H1 (cell line): Measurements from ENCODE around the gene YWHAE. TPM values are rescaled to one million over a fixed set of nuclear protein-coding genes. Genes with fewer than 3 reads are reported as not detected.

ENCODE experiments used
- CTCF ChIA-PET: fragments of 300-600 bp; sonication (Branson Sonifier 250); formaldehyde crosslinking; loops from one replicate; lab custom pipeline; 2021; ENCODE audit not compliant: partially characterized antibody; lab: Charles Lee
- POLR2A ChIA-PET: fragments of 300-600 bp; sonication (Branson Sonifier 250); formaldehyde crosslinking; loops from one replicate; lab custom pipeline; 2021; ENCODE audit warnings: inconsistent platforms; ENCODE audit not compliant: partially characterized antibody; lab: Charles Lee
- DNase-seq, 2 experiments: peaks; one replicate each; pipeline versions ENCODE4 v3.0.0 to v3.0.0-alpha.2; 2010 to 2022; ENCODE audit warnings: low spot score in 2 of 2, low read depth in 1 of 2, mixed read lengths in 1 of 2
- FAIRE-seq: peaks from 2 replicates; lab custom pipeline; 2011; peaks lifted over from hg19 to GRCh38; lab: Jason Lieb, UNC
- H2AFZ ChIP-seq: 2 replicates; pipeline ENCODE4 v1.8.1; 2012; ENCODE audit warnings: low read length, inconsistent platforms
- H2AK5ac ChIP-seq: 2 replicates; pipeline ENCODE4 v1.6.1; 2013; ENCODE audit warnings: low read depth, low read length
- H2BK120ac ChIP-seq: replicated peaks from 2 replicates; pipeline ENCODE3; 2013; ENCODE audit warnings: low read depth, low read length, inconsistent platforms
- H2BK12ac ChIP-seq: 2 replicates; pipeline ENCODE4 v1.6.1; 2013; ENCODE audit warnings: low read depth, low read length
- H2BK15ac ChIP-seq: 2 replicates; pipeline ENCODE4 v1.6.1; 2013; ENCODE audit warnings: low read length
- H2BK20ac ChIP-seq: 2 replicates; pipeline ENCODE4 v1.6.1; 2013; ENCODE audit warnings: low read length
- H2BK5ac ChIP-seq: 2 replicates; pipeline ENCODE4 v1.6.1; 2013; ENCODE audit warnings: low read depth, low read length
- H3K14ac ChIP-seq: 2 replicates; pipeline ENCODE4 v1.6.1; 2013; ENCODE audit warnings: inconsistent platforms; ENCODE audit not compliant: insufficient read length
- H3K18ac ChIP-seq: 2 replicates; pipeline ENCODE4 v1.6.1; 2013; ENCODE audit warnings: low read length; ENCODE audit errors: extremely low read depth
- H3K23ac ChIP-seq: 2 replicates; pipeline ENCODE4 v1.6.1; 2013; ENCODE audit warnings: inconsistent platforms; ENCODE audit not compliant: insufficient read length
- H3K23me2 ChIP-seq: 2 replicates; pipeline ENCODE4 v1.6.1; 2013; ENCODE audit warnings: low read depth, low read length
- H3K27ac ChIP-seq: 2 replicates; pipeline ENCODE4 v1.6.1; 2011; ENCODE audit warnings: low read depth, low read length, inconsistent platforms
- H3K27me3 ChIP-seq, 4 experiments: replicated peaks in 1 of 4; 1 replicate in 1 of 4; 2 replicates in 3 of 4; pipeline versions ENCODE4 v1.6.1 to v1.8.1; 2011 to 2013; ENCODE audit warnings: low read length in 3 of 4, mild to moderate bottlenecking in 3 of 4, inconsistent platforms in 2 of 4, mixed read lengths in 2 of 4, moderate library complexity in 1 of 4; ENCODE audit not compliant: control insufficient read depth in 3 of 4, insufficient read depth in 3 of 4; ENCODE audit errors: extremely low read depth in 1 of 4
- H3K36me3 ChIP-seq, 4 experiments: 2 replicates each; pipeline versions ENCODE4 v1.6.1 to v1.8.1; 2011 to 2013; ENCODE audit warnings: mild to moderate bottlenecking in 4 of 4, low read length in 3 of 4, moderate library complexity in 2 of 4, control low read depth in 1 of 4, inconsistent platforms in 1 of 4; ENCODE audit not compliant: insufficient read depth in 4 of 4, control insufficient read depth in 2 of 4
- H3K4ac ChIP-seq: replicated peaks from 2 replicates; pipeline ENCODE3; 2013; ENCODE audit warnings: low read length, low read depth, mixed read lengths, inconsistent platforms; ENCODE audit not compliant: insufficient read length
- H3K4me1 ChIP-seq, 4 experiments: replicated peaks in 1 of 4; 1 replicate in 1 of 4; 2 replicates in 3 of 4; pipeline versions ENCODE4 v1.6.1 to v1.8.1; 2011 to 2013; ENCODE audit warnings: low read length in 3 of 4, inconsistent platforms in 2 of 4, mixed read lengths in 1 of 4; ENCODE audit not compliant: insufficient read depth in 4 of 4, control insufficient read depth in 3 of 4
- H3K4me2 ChIP-seq, 2 experiments: 2 replicates each; pipeline versions ENCODE4 v1.6.1 to v1.8.1; 2011 to 2013; ENCODE audit warnings: low read depth in 2 of 2, low read length in 2 of 2, control low read depth in 1 of 2, inconsistent platforms in 1 of 2, mild to moderate bottlenecking in 1 of 2; ENCODE audit not compliant: insufficient read depth in 1 of 2
- H3K4me3 ChIP-seq, 4 experiments: fragments of 200-600, 300-600 bp in 1 of 4; sonication (generic), shearing (Covaris generic), sonication (Bioruptor Twin) in 1 of 4; 2 replicates each; pipeline versions ENCODE4 v1.5.1 to v1.8.1; 2011 to 2016; ENCODE audit warnings: low read length in 4 of 4, low read depth in 3 of 4, control low read depth in 2 of 4, inconsistent platforms in 2 of 4, mild to moderate bottlenecking in 2 of 4, mixed read lengths in 1 of 4, moderate library complexity in 1 of 4; ENCODE audit not compliant: insufficient read depth in 2 of 4; ENCODE audit errors: extremely low read depth in 1 of 4
- H3K56ac ChIP-seq: replicated peaks from 2 replicates; pipeline ENCODE3; 2013; ENCODE audit warnings: low read depth, mild to moderate bottlenecking, mixed read lengths, low read length, inconsistent platforms; ENCODE audit not compliant: insufficient read length
- H3K79me1 ChIP-seq: 2 replicates; pipeline ENCODE4 v1.6.1; 2013; ENCODE audit warnings: low read depth, low read length, control low read depth
- H3K79me2 ChIP-seq, 2 experiments: 2 replicates each; pipeline versions ENCODE4 v1.6.1 to v1.8.1; 2012 to 2013; ENCODE audit warnings: low read length in 2 of 2, mild to moderate bottlenecking in 2 of 2, inconsistent platforms in 1 of 2; ENCODE audit not compliant: insufficient read depth in 2 of 2, control insufficient read depth in 1 of 2
- H3K9ac ChIP-seq, 4 experiments: replicated peaks in 1 of 4; 1 replicate in 1 of 4; 2 replicates in 3 of 4; pipeline versions ENCODE4 v1.6.1 to v1.8.1; 2011 to 2013; ENCODE audit warnings: low read depth in 3 of 4, low read length in 3 of 4, control low read depth in 2 of 4, mild to moderate bottlenecking in 2 of 4, moderate library complexity in 2 of 4, inconsistent platforms in 1 of 4; ENCODE audit errors: extremely low read depth in 1 of 4
- H3K9me3 ChIP-seq, 2 experiments: 2 replicates each; pipeline versions ENCODE4 v1.6.1 to v1.8.1; 2012 to 2013; ENCODE audit warnings: mild to moderate bottlenecking in 2 of 2, moderate library complexity in 2 of 2, control low read depth in 1 of 2, inconsistent platforms in 1 of 2, low read depth in 1 of 2, low read length in 1 of 2, mixed read lengths in 1 of 2; ENCODE audit not compliant: insufficient read depth in 2 of 2
- H4K20me1 ChIP-seq, 2 experiments: replicated peaks in 1 of 2; 2 replicates each; pipeline versions ENCODE3 to v1.8.1; 2011 to 2013; ENCODE audit warnings: inconsistent platforms in 2 of 2, low read length in 2 of 2, mild to moderate bottlenecking in 1 of 2; ENCODE audit not compliant: insufficient read depth in 2 of 2, control insufficient read depth in 1 of 2
- H4K5ac ChIP-seq: 2 replicates; pipeline ENCODE4 v1.6.1; 2013; ENCODE audit warnings: low read length, low read depth, mixed read lengths, inconsistent platforms; ENCODE audit not compliant: insufficient read length
- H4K8ac ChIP-seq: 2 replicates; pipeline ENCODE4 v1.8.0; 2013; ENCODE audit warnings: mild to moderate bottlenecking, moderate library complexity, low read length, inconsistent platforms; ENCODE audit not compliant: insufficient read depth; ENCODE audit errors: extremely low read depth
- H4K91ac ChIP-seq: replicated peaks from 2 replicates; pipeline ENCODE3; 2013; ENCODE audit warnings: low read length, mixed read lengths, inconsistent platforms; ENCODE audit not compliant: insufficient read length
- CREB1 ChIP-seq: IDR thresholded peaks from 2 replicates; pipeline ENCODE4 v1.6.1; 2012; ENCODE audit warnings: inconsistent platforms
- POU5F1 ChIP-seq: IDR thresholded peaks from 2 replicates; pipeline ENCODE4 v1.6.1; 2011; ENCODE audit warnings: low read depth, mild to moderate bottlenecking, low read length, moderate library complexity
- RBBP5 ChIP-seq: IDR thresholded peaks from 2 replicates; pipeline ENCODE4 v1.7.1; 2012; ENCODE audit warnings: low read depth, mild to moderate bottlenecking, inconsistent platforms, low read length, moderate library complexity, borderline replicate concordance
- TAF1 ChIP-seq: IDR thresholded peaks from 2 replicates; pipeline ENCODE4 v1.6.1; 2011; ENCODE audit warnings: mild to moderate bottlenecking, low read depth, low read length
- WGBS, 2 experiments: shearing (Covaris generic) in 1 of 2; methylation state at CpG; one replicate each; pipeline versions ENCODE4 v1.1.6 to v1.1.7; 2013 to 2015; ENCODE audit warnings: low lambda C conversion rate in 2 of 2, mixed read lengths in 2 of 2, inconsistent platforms in 1 of 2, low coverage in 1 of 2, missing lambda C conversion rate in 1 of 2; ENCODE audit not compliant: insufficient replicate concordance in 2 of 2, insufficient coverage in 1 of 2, insufficient read length in 1 of 2; ENCODE audit errors: extremely low coverage in 1 of 2, missing lambda C conversion rate in 1 of 2; 5-methylcytosine and 5-hydroxymethylcytosine counted together
- polyA plus RNA-seq, 7 experiments: library from polyadenylated mRNA; depleted of rRNA in 3 of 7; stranded (reverse) in 5 of 7; unstranded in 2 of 7; fragments of >200 nt in 5 of 7; fragments of 200-250 nt in 2 of 7; gene quantifications; 1 replicate in 5 of 7; 2 replicates in 1 of 7; 4 replicates in 1 of 7; pipeline versions ENCODE4 v1.2.1 to v1.2.3, GENCODE V29; 2011 to 2013; ENCODE audit warnings: missing spikeins in 2 of 7, mixed read lengths in 2 of 7
- total RNA-seq: library from RNA; stranded (reverse); fragmentation: NEBNext Ultra II Directional; extraction: Animal tissue kit (Norgen Biotek cat#: 25700); gene quantifications from 2 replicates; pipeline ENCODE4 v1.2.1, GENCODE V29; 2021
- TF ChIP-seq, protein P1 (sequence below), 3 experiments: IDR thresholded peaks; 1 replicate in 2 of 3; 2 replicates in 1 of 3; pipeline versions ENCODE4 v1.5.1 to v1.6.1; 2011; ENCODE audit warnings: low read length in 3 of 3, mild to moderate bottlenecking in 3 of 3, inconsistent platforms in 2 of 3, low read depth in 1 of 3, moderate library complexity in 1 of 3; ENCODE audit not compliant: insufficient read depth in 1 of 3; ENCODE audit errors: control extremely low read depth in 1 of 3

The YWHAE gene
- total and polyA plus RNA-seq, 2 of the 8 experiments (the other 6 are each of a cell fraction or from before 2014, with no cell fraction given): 559 to 1,186 TPM

DNA sequence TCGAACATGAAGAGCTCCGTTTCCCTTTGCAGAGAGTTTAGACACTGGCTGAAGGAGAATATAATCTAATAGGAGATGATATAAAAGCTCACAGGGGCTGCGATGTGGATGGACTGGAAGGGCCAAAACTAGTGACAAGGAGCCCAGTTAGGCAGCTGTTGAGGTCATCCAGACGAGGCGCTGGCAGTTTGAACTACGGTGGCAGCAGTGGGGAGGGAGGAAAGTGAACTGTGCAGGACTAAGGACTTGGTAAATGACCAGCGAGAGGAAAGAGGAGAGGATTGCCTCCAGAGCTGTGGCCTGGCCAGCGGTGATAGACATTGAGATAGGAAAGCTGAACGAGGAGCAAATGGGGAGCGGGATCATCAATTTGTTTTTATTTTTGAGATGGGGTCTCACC lies 14.6 kb upstream of the YWHAE start:
- no peak overlapping the region for H3K4me2 ChIP-seq
- no peak overlapping the region for H2BK15ac ChIP-seq
- H3K9ac ChIP-seq: no peak overlapping the region
- H3K23me2 ChIP-seq: no peaks in the 10 kb centered on the region; the same call in 1 of the 2 replicates
- no peak overlapping the region for H2BK20ac ChIP-seq
- CTCF ChIA-PET: interaction anchor here (0.9 to 2.3 kb wide), 5 partner anchors 10 to 155 kb away, joined by 3 to 6 read pairs (median 5); partner anchors contain the start of gene INPP5K
- no peak for TF ChIP-seq RBBP5
- no peak for TF ChIP-seq CREB1
- TF ChIP-seq POU5F1: no peak
- no peak for TF ChIP-seq TAF1
- TF ChIP-seq, protein P1, sequence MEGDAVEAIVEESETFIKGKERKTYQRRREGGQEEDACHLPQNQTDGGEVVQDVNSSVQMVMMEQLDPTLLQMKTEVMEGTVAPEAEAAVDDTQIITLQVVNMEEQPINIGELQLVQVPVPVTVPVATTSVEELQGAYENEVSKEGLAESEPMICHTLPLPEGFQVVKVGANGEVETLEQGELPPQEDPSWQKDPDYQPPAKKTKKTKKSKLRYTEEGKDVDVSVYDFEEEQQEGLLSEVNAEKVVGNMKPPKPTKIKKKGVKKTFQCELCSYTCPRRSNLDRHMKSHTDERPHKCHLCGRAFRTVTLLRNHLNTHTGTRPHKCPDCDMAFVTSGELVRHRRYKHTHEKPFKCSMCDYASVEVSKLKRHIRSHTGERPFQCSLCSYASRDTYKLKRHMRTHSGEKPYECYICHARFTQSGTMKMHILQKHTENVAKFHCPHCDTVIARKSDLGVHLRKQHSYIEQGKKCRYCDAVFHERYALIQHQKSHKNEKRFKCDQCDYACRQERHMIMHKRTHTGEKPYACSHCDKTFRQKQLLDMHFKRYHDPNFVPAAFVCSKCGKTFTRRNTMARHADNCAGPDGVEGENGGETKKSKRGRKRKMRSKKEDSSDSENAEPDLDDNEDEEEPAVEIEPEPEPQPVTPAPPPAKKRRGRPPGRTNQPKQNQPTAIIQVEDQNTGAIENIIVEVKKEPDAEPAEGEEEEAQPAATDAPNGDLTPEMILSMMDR (IDR thresholded peaks at IDR 0.05; ENCODE audit: control extremely low read depth in 1 of 3, insufficient read depth in 1 of 3, low read depth in 1 of 3, low read length in 3 of 3): no peak
- TF ChIP-seq, all 59 proteins: peak for 0
- POLR2A ChIA-PET: interaction anchor here (0.6 to 2.8 kb wide), 12 partner anchors 8 to 49 kb away, joined by 3 to 16 read pairs (median 4); partner anchors contain the start of gene YWHAE
- 91% methylated on average over 10 of the region's 10 CpGs; no CpG with 5 or more reads in 1 of the 2 experiments for WGBS, 2 experiments
- Histone ChIP-seq H4K20me1 (peaks cover 0 to 1% of the 10 kb centered on the region in 2 experiments), H3K27ac (no peak overlapping the region), H3K18ac (no peak overlapping the region), H3K56ac (no peak overlapping the region), H3K27me3 (no peaks in the 10 kb centered on the region), H2AFZ (no peak overlapping the region), H3K4me1 (no peaks in the 10 kb centered on the region), H3K14ac (no peak overlapping the region), H3K4ac (no peak overlapping the region), H3K9me3 (no peaks in the 10 kb centered on the region), H3K4me3 (no peak overlapping the region), H3K36me3 (no peaks in the 10 kb centered on the region), H2BK120ac (no peak overlapping the region), H4K8ac (no peak overlapping the region), H2BK12ac (no peak overlapping the region), H2BK5ac (no peak overlapping the region), H3K79me2 (no peaks in the 10 kb centered on the region), H4K91ac (no peak overlapping the region), H3K79me1 (no peaks in the 10 kb centered on the region), H3K23ac (no peak overlapping the region), H4K5ac (no peak overlapping the region), H2AK5ac (no peak overlapping the region)
- FAIRE-seq (no peak), DNase-seq (no peak)
